Renal pelvis (tissue), 4 donors: ENCODE data around the gene PDLIM3. TPM values are rescaled to one million over a fixed set of nuclear protein-coding genes. Genes with fewer than 3 reads are reported as not detected.

Experiments used
- DNase-seq: peaks from one replicate; pipeline ENCODE4 v3.0.0-alpha.2; 2013
- polyA plus RNA-seq, 3 donors: library from polyadenylated mRNA; unstranded; fragments of 120-200 nt; gene quantifications; one replicate each; pipeline ENCODE4 v1.2.1, GENCODE V29; 2013; ENCODE audit not compliant: insufficient read length in 3 of 3

The PDLIM3 gene
- polyA plus RNA-seq, 3 donors, result 4.5 to 4.9 (median 4.7) TPM

DNA sequence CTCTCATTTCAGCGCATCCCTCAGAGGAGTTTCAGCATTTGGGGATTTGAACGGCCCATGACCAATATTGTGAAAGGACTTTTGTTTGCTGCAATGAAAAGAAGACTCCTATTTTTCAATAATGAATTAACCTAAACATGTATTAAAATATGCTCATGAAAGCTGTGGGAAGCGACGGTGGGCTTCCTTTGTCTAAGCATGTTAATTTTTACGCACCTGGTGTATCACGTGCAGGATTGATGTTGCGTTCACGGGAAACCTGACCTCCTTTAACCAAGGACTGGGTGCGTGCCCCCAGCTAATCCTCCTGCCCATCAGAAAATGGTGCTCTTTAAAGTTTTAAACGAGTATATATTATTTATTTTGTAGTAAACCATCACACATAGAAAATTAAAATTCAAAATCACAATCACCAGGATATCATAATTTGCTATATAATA is 63.2 kb downstream of the PDLIM3 start:
- DNase-seq, result no peak

- DNase-seq, result peak; percentile 87
These were observed 63.8 kb downstream of the PDLIM3 start, which contains the start of gene CCDC110 for GRCh38 chr4:185471235-185472102. Gene CCDC110, minus strand, starts transcription at chr4:185471733. Its CDS starts 50 bp downstream, at chr4:185471683.

GRCh38 chr4:185470501-185471195 is 64.7 kb downstream of the PDLIM3 start:
- peak; percentile 42 for DNase-seq

DNA sequence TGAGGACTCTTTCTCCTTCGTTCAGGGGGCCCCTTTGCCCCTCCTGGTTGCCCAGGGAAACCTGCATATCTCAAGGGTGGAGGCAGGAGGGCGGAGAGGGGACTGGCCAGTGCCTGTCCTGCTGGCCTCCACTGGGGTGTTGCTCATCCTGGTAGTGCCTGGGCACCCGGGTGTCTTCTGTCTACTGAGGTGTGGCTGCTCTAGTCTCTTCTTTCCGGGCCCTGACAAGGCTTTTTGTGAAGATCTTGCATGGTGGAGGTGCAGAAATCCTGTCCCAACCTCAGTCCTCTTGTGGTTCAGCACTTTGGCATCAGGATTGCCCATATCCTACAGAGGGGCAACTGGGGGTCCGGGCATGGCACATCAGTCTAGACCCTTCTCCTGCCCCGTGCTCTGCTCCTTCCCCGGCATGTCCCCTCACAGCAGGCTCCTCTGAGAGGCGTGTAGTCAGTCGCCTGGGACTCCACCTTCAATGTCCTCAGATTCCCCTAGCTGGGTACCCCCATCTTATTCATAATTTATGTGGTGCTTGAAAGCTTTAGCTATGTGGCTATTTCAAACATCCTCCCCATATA is 65.6 kb downstream of the PDLIM3 start:
- no peak for DNase-seq

DNA sequence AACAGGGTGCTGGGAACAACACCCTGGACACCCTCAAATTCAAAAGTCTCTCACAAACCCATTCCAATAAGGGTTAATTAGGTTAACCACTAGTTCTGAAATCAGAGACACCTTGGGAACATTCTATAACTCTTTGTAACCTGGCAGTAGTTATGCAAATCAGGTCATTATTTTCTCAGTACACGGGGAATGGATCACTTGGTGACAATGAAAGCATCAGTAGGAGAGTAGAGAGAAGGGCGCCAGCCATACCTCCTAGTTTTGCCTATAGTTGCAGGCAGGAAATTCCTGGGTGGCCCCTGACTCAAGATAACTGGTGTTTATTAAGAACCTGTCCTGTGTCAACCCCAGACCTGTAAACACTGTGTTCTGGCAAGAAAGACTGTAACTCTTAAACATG is 66.3 kb downstream of the PDLIM3 start:
- no peak for DNase-seq

- no peak for DNase-seq
These were observed 67.3 kb downstream of the PDLIM3 start for GRCh38 chr4:185467991-185468390.

GRCh38 chr4:185467101-185467500 is 68.2 kb downstream of the PDLIM3 start:
- no peak for DNase-seq

DNA sequence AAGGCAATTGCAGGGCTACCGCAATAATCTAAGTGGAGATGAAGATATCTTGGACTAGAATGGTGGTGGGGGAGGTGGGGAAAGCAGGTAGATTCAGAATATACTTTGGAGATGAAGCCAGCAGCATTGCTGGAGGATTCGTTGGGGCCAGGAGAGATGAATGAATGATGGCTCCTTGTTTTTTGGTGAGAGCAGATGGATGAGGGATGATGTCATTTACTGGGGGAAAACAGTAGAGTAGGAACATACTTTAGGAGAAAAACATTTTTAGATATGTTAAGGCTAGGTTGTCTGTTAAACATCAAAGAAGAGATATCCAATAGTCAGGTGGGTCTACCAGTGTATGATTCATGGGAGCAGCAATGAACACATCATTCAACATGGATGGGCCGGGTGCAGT is 69.6 kb downstream of the PDLIM3 start:
- no peak for DNase-seq

GRCh38 chr4:185464887-185465286 is 70.4 kb downstream of the PDLIM3 start:
- no peak for DNase-seq

DNA sequence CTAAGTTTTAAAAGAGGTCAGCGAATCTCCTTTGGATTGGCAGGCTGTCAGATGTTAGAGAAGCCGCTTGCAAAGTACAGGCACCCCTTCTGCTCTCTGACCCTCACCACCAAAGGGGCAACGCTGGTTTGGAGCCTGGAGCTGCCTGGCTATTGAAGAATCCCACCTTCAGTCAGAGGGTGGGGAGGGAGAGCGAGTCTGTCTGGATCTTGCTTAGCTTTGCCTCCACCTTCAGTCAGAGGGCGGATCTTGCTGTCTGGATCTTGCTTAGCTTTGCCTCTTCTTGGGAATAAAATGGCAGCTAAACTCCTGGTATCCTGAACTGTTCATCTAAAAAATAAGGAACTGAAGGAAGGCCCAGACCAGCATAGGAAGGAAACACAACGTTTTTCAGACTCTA is 71.1 kb downstream of the PDLIM3 start:
- no peak for DNase-seq

GRCh38 chr4:185463541-185463940 is 71.8 kb downstream of the PDLIM3 start:
- no peak for DNase-seq

DNA sequence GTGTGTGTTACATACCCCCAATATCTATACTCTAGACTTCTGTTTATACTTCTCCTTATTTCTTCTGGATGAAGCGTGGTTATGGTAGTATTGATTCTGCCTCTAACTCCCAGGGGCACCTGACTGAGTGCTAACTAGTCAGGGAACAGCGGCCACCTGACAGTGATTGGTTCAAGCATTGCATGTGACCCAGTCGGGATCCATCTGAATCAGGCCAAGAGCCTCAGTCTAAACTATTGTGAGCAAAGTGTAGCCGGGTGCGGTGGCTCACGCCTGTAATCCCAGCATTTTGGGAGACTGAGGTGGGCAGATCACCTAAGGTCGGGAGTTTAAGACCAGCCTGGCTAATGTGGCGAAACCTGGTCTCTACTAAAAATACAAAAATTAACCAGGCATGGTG is 73.7 kb downstream of the PDLIM3 start:
- DNase-seq, result no peak

DNA sequence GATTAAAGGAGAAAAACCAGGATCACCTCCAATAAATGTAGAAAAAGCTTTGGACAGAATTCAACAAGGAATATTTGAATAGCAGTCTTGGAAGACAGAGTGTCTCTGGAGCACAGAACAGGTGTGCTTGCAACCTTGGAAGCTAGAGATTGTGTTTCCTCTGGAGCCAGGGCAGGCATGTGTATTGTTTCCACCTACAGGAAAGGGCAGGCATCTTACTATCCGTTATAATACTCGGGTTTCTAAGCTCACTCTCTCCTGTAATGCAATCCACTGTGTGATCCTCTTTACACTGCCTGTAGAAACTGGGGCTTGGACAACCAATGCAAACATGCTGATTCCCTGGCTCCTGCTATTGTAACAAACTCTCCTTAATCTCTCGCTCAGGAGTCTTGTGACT is 78.2 kb downstream of the PDLIM3 start:
- DNase-seq, result peak; percentile 8

GRCh38 chr4:185456131-185456530 is 79.2 kb downstream of the PDLIM3 start:
- no peak for DNase-seq

Other genes starting within 250 kb of the PDLIM3 start
- gene LRP2BP, start 139.6 kb downstream of the PDLIM3 start, polyA plus RNA-seq, result 1 to 10 TPM; 2.3 to 5.9 (median 5.0) TPM
- 10 to 100 TPM; 12.3 to 15.4 (median 14.1) TPM for gene ANKRD37, start 138.7 kb downstream of the PDLIM3 start, polyA plus RNA-seq
- 10 to 100 TPM; 57.5 to 73.7 (median 69.7) TPM for gene UFSP2, start 109.5 kb downstream of the PDLIM3 start, polyA plus RNA-seq
- gene CCDC110, start 63.8 kb downstream of the PDLIM3 start, polyA plus RNA-seq, result 1 to 10 TPM; 2.4 to 2.8 (median 2.4) TPM